Measurements from ENCODE around the gene PIP5K1B. TPM values are rescaled to one million over a fixed set of nuclear protein-coding genes. Genes with fewer than 3 reads are reported as not detected.

Gene PIP5K1B
- total RNA-seq, 1 experiment from 2014 or later: 10.3 TPM

- Histone ChIP-seq H3K4me1 (no peaks in the 10 kb centered on the region), H3K4me3 (ENCODE audit: low read depth, low read length) (no peak overlapping the region), H3K36me3 (ENCODE audit: control insufficient read depth, insufficient read depth, low read length) (no peaks in the 10 kb centered on the region), H3K27me3 (replicated peaks; ENCODE audit: control insufficient read depth, insufficient read depth, low read length) (no peaks in the 10 kb centered on the region), H3K9me3 (no peaks in the 10 kb centered on the region)
- ChIA-PET CTCF (no interaction called here), POLR2A (no interaction called here)
- TF ChIP-seq CTCF (IDR thresholded peaks at IDR 0.05; ENCODE audit: insufficient read depth in 1 of 2, low read depth in 1 of 2, low read length in 1 of 2, severe bottlenecking in 1 of 2, unreplicated experiment in 1 of 2): no peak
- no TSS peak for BruUV-seq (replicated peaks)
- no peak for DNase-seq
- Mint-ChIP-seq H3K4me1 (ENCODE audit: low read depth, unreplicated experiment) (no peaks in the 10 kb centered on the region), H3K9me3 (ENCODE audit: unreplicated experiment) (no peaks in the 10 kb centered on the region), H3K36me3 (ENCODE audit: insufficient read depth, unreplicated experiment) (peaks cover 6% of the 10 kb centered on the region), H3K4me3 (ENCODE audit: unreplicated experiment) (no peak overlapping the region), H3K27ac (ENCODE audit: unreplicated experiment) (no peak overlapping the region), H3K27me3 (ENCODE audit: insufficient read depth, unreplicated experiment) (no peaks in the 10 kb centered on the region)
- intact Hi-C loops (cut with micrococcal nuclease; ENCODE audit: unreplicated experiment): no loop called here
These were observed 10.1 kb downstream of the PIP5K1B start for GRCh38 chr9:68715181-68715456.

DNA sequence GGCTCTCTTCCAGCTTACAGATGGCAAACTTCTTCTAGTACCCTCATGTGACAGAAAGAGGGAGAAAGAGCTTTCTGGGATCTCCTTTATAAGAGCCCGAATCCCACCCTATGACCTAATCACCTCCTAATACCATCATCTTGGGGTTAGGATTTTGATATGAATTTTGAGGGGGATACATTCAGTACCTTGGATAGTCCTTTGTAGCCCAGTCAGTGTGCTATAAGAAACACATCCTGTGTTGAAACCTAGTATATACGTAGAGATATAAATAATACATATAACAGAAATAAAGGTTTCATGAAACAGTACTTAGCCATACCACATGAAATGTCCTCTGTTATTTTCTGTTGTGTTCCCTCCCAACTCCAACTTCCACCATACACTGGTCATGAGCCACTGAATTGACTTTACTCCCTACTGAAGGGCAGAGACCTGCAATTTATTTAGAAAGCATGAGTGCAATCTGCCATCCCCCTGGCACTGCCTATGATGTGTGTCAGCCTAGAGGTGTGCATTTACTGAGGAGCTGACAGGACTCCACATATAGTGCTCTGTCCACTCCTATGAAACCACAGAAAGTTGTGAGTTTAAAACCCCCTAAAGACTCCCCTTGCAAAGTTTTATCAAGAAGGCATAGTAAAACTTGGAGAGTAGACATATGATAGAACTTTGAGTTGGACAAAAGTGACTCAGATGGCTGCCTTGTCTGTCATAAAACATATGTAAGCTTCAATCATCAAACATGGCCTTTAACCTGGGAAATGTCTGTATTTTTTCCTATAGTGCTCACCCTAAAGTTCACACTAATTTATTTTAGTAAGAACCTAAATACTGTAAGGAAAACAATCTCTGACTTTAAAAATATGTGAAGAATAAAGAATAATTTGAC lies 12.8 kb downstream of the PIP5K1B start:
- Mint-ChIP-seq H3K27me3 (ENCODE audit: insufficient read depth, unreplicated experiment) (no peaks in the 10 kb centered on the region), H3K27ac (ENCODE audit: unreplicated experiment) (no peak overlapping the region), H3K9me3 (ENCODE audit: unreplicated experiment) (no peaks in the 10 kb centered on the region), H3K4me1 (ENCODE audit: low read depth, unreplicated experiment) (no peaks in the 10 kb centered on the region), H3K36me3 (ENCODE audit: insufficient read depth, unreplicated experiment) (peaks cover 9% of the 10 kb centered on the region), H3K4me3 (ENCODE audit: unreplicated experiment) (no peak overlapping the region)
- no peaks in the 10 kb centered on the region for H3K9me3 ChIP-seq
- DNase-seq: no peak
- no peak overlapping the region for H3K4me3 ChIP-seq (ENCODE audit: low read depth, low read length)
- no peaks in the 10 kb centered on the region for H3K36me3 ChIP-seq (ENCODE audit: control insufficient read depth, insufficient read depth, low read length)
- no peak for TF ChIP-seq CTCF (IDR thresholded peaks at IDR 0.05; ENCODE audit: insufficient read depth in 1 of 2, low read depth in 1 of 2, low read length in 1 of 2, severe bottlenecking in 1 of 2, unreplicated experiment in 1 of 2)
- BruUV-seq (replicated peaks): no TSS peak
- ChIA-PET CTCF (no interaction called here), POLR2A (no interaction called here)
- no peaks in the 10 kb centered on the region for H3K27me3 ChIP-seq (replicated peaks; ENCODE audit: control insufficient read depth, insufficient read depth, low read length)
- H3K4me1 ChIP-seq: no peaks in the 10 kb centered on the region
- intact Hi-C loops (cut with micrococcal nuclease; ENCODE audit: unreplicated experiment): no loop called here

DNA sequence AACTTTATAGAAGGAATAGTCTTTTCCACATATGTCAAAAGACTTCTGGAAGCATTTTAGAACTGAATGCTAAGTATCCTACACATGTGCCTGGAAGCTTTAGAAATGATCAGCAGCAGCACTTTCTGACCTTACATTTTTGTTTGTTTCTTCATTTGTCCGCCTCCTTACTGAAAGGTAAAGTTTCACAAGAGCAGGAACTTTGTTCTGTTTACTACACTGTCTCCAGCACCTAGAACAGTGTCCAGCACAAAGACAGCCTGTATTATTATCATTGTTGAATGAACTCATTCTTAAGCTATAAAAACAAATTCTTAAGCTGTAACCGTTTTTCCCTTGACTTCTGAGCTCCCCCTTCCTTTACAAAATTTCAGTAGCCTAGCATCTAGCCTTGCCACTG lies 14.8 kb downstream of the PIP5K1B start:
- Histone ChIP-seq H3K4me3 (ENCODE audit: low read depth, low read length) (no peak overlapping the region), H3K36me3 (ENCODE audit: control insufficient read depth, insufficient read depth, low read length) (no peaks in the 10 kb centered on the region), H3K4me1 (no peaks in the 10 kb centered on the region), H3K9me3 (no peaks in the 10 kb centered on the region), H3K27me3 (replicated peaks; ENCODE audit: control insufficient read depth, insufficient read depth, low read length) (no peaks in the 10 kb centered on the region)
- no peak overlapping the region for H3K27ac Mint-ChIP-seq (ENCODE audit: unreplicated experiment)
- ChIA-PET POLR2A (no interaction called here), CTCF (no interaction called here)
- peaks cover 6% of the 10 kb centered on the region for H3K36me3 Mint-ChIP-seq (ENCODE audit: insufficient read depth, unreplicated experiment)
- no peaks in the 10 kb centered on the region for H3K9me3 Mint-ChIP-seq (ENCODE audit: unreplicated experiment)
- no peak for TF ChIP-seq CTCF (IDR thresholded peaks at IDR 0.05; ENCODE audit: insufficient read depth in 1 of 2, low read depth in 1 of 2, low read length in 1 of 2, severe bottlenecking in 1 of 2, unreplicated experiment in 1 of 2)
- H3K4me3 Mint-ChIP-seq (ENCODE audit: unreplicated experiment): no peak overlapping the region
- no peaks in the 10 kb centered on the region for H3K4me1 Mint-ChIP-seq (ENCODE audit: low read depth, unreplicated experiment)
- intact Hi-C loops (cut with micrococcal nuclease; ENCODE audit: unreplicated experiment): no loop called here
- DNase-seq: no peak
- BruUV-seq (replicated peaks): no TSS peak
- H3K27me3 Mint-ChIP-seq (ENCODE audit: insufficient read depth, unreplicated experiment): no peaks in the 10 kb centered on the region

All from Caco-2 (cell line).